ENCODE results near the gene NUMB.

The NUMB gene

GRCh38 chr14:73277376-73277775, 181.0 kb downstream of the NUMB start:
- Histone ChIP-seq H3K27ac (replicated peaks; ENCODE audit: low read length) (no peak overlapping the region), H3K4me2 (ENCODE audit: insufficient read depth, low read length, poor library complexity, severe bottlenecking) (no peak overlapping the region), H3K9ac (ENCODE audit: low read depth, low read length, poor library complexity) (no peak overlapping the region), H2BK120ac (ENCODE audit: low read depth, low read length) (no peak overlapping the region), H3K27me3 (ENCODE audit: control insufficient read depth in 3 of 3, insufficient read depth in 3 of 3, low read depth in 1 of 3, low read length in 3 of 3) (no peaks in the 10 kb centered on the region), H2AK5ac (ENCODE audit: low read depth, low read length) (no peak overlapping the region), H2AFZ (ENCODE audit: low read length) (no peak overlapping the region), H3K9me3 (replicated peaks in 1 of 2; ENCODE audit: control insufficient read depth in 2 of 2, insufficient read depth in 1 of 2, low read depth in 1 of 2, low read length in 2 of 2) (no peaks in the 10 kb centered on the region), H2BK15ac (ENCODE audit: low read length) (no peak overlapping the region), H2BK12ac (ENCODE audit: low read length) (no peak overlapping the region), H3K4me1 (ENCODE audit: control insufficient read depth in 2 of 2, insufficient read depth in 1 of 2, low read depth in 1 of 2, low read length in 2 of 2) (no peaks in the 10 kb centered on the region), H3K14ac (ENCODE audit: low read length) (no peak overlapping the region), H4K8ac (ENCODE audit: low read depth, low read length) (no peak overlapping the region), H3K36me3 (replicated peaks in 1 of 2; ENCODE audit: control insufficient read depth in 2 of 2, insufficient read depth in 2 of 2, low read length in 2 of 2) (peaks cover 30 to 74% of the 10 kb centered on the region in 2 donors), H3K23ac (ENCODE audit: low read depth, low read length, poor library complexity) (no peak overlapping the region), H3K79me1 (ENCODE audit: low read depth, low read length) (no peaks in the 10 kb centered on the region), H2BK5ac (ENCODE audit: low read length) (no peak overlapping the region), H3K4me3 (ENCODE audit: low read length in 2 of 2) (no peak overlapping the region), H3K4ac (ENCODE audit: low read length) (no peak overlapping the region), H3K18ac (ENCODE audit: low read length) (no peak overlapping the region), H4K91ac (ENCODE audit: low read depth, low read length, poor library complexity) (no peak overlapping the region)
- DNase-seq (ENCODE audit: low spot score), result no peak
- no CpG with 5 or more reads among the region's 2 CpGs for WGBS, 2 donors (ENCODE audit: extremely low coverage in 2 of 2, insufficient read length in 2 of 2, insufficient replicate concordance in 1 of 2)

- no peak overlapping the region for H3K14ac ChIP-seq (ENCODE audit: low read length)
- no peak overlapping the region for H3K4me2 ChIP-seq (ENCODE audit: insufficient read depth, low read length, poor library complexity, severe bottlenecking)
- H3K27ac ChIP-seq (replicated peaks; ENCODE audit: low read length), result no peak overlapping the region
- H2BK12ac ChIP-seq (ENCODE audit: low read length), result no peak overlapping the region
- no peak overlapping the region for H3K23ac ChIP-seq (ENCODE audit: low read depth, low read length, poor library complexity)
- no peaks in the 10 kb centered on the region for H3K27me3 ChIP-seq (ENCODE audit: control insufficient read depth in 3 of 3, insufficient read depth in 3 of 3, low read depth in 1 of 3, low read length in 3 of 3)
- no peak overlapping the region for H2AFZ ChIP-seq (ENCODE audit: low read length)
- peak overlapping the region; percentile 36 for H3K9ac ChIP-seq (ENCODE audit: low read depth, low read length, poor library complexity)
- H4K8ac ChIP-seq (ENCODE audit: low read depth, low read length), result no peak overlapping the region
- no peak overlapping the region for H2BK15ac ChIP-seq (ENCODE audit: low read length)
- H2BK120ac ChIP-seq (ENCODE audit: low read depth, low read length), result no peak overlapping the region
- H3K4ac ChIP-seq (ENCODE audit: low read length), result no peak overlapping the region
- H3K4me1 ChIP-seq (ENCODE audit: control insufficient read depth in 2 of 2, insufficient read depth in 1 of 2, low read depth in 1 of 2, low read length in 2 of 2), result no peaks in the 10 kb centered on the region
- no peaks in the 10 kb centered on the region for H3K9me3 ChIP-seq (replicated peaks in 1 of 2; ENCODE audit: control insufficient read depth in 2 of 2, insufficient read depth in 1 of 2, low read depth in 1 of 2, low read length in 2 of 2)
- no peak overlapping the region for H2BK5ac ChIP-seq (ENCODE audit: low read length)
- H3K36me3 ChIP-seq (replicated peaks in 1 of 2; ENCODE audit: control insufficient read depth in 2 of 2, insufficient read depth in 2 of 2, low read length in 2 of 2), result peaks cover 25 to 69% of the 10 kb centered on the region in 2 donors
- no peak overlapping the region for H4K91ac ChIP-seq (ENCODE audit: low read depth, low read length, poor library complexity)
- no peaks in the 10 kb centered on the region for H3K79me1 ChIP-seq (ENCODE audit: low read depth, low read length)
- peak overlapping the region in 1 of 2 donors; percentile 36 for H3K4me3 ChIP-seq (ENCODE audit: low read length in 2 of 2)
- DNase-seq (ENCODE audit: low spot score), result no peak
- peak overlapping the region; percentile 21 for H3K18ac ChIP-seq (ENCODE audit: low read length)
- no peak overlapping the region for H2AK5ac ChIP-seq (ENCODE audit: low read depth, low read length)
- WGBS, 2 donors (ENCODE audit: extremely low coverage in 2 of 2, insufficient read length in 2 of 2, insufficient replicate concordance in 1 of 2), result no CpG with 5 or more reads among the region's 7 CpGs
These were observed 181.5 kb downstream of the NUMB start for GRCh38 chr14:73276836-73277235.

- Histone ChIP-seq H3K4me3 (ENCODE audit: low read length in 2 of 2) (no peak overlapping the region), H3K4ac (ENCODE audit: low read length) (no peak overlapping the region), H3K27ac (replicated peaks; ENCODE audit: low read length) (no peak overlapping the region), H3K79me1 (ENCODE audit: low read depth, low read length) (no peaks in the 10 kb centered on the region), H2BK5ac (ENCODE audit: low read length) (no peak overlapping the region), H2AK5ac (ENCODE audit: low read depth, low read length) (no peak overlapping the region), H3K14ac (ENCODE audit: low read length) (no peak overlapping the region), H4K8ac (ENCODE audit: low read depth, low read length) (no peak overlapping the region), H3K9ac (ENCODE audit: low read depth, low read length, poor library complexity) (no peak overlapping the region), H3K9me3 (replicated peaks in 1 of 2; ENCODE audit: control insufficient read depth in 2 of 2, insufficient read depth in 1 of 2, low read depth in 1 of 2, low read length in 2 of 2) (no peaks in the 10 kb centered on the region), H2BK15ac (ENCODE audit: low read length) (no peak overlapping the region), H3K4me2 (ENCODE audit: insufficient read depth, low read length, poor library complexity, severe bottlenecking) (no peak overlapping the region), H3K23ac (ENCODE audit: low read depth, low read length, poor library complexity) (no peak overlapping the region), H3K36me3 (replicated peaks in 1 of 2; ENCODE audit: control insufficient read depth in 2 of 2, insufficient read depth in 2 of 2, low read length in 2 of 2) (peaks cover 22 to 47% of the 10 kb centered on the region in 2 donors), H2BK12ac (ENCODE audit: low read length) (no peak overlapping the region), H4K91ac (ENCODE audit: low read depth, low read length, poor library complexity) (no peak overlapping the region), H2BK120ac (ENCODE audit: low read depth, low read length) (no peak overlapping the region), H2AFZ (ENCODE audit: low read length) (no peak overlapping the region), H3K27me3 (ENCODE audit: control insufficient read depth in 3 of 3, insufficient read depth in 3 of 3, low read depth in 1 of 3, low read length in 3 of 3) (no peaks in the 10 kb centered on the region), H3K18ac (ENCODE audit: low read length) (no peak overlapping the region), H3K4me1 (ENCODE audit: control insufficient read depth in 2 of 2, insufficient read depth in 1 of 2, low read depth in 1 of 2, low read length in 2 of 2) (no peaks in the 10 kb centered on the region)
- WGBS, 2 donors (ENCODE audit: extremely low coverage in 2 of 2, insufficient read length in 2 of 2, insufficient replicate concordance in 1 of 2), result no CpG with 5 or more reads among the region's 4 CpGs
- no peak for DNase-seq (ENCODE audit: low spot score)
These were observed 184.5 kb downstream of the NUMB start for GRCh38 chr14:73273799-73274198.

GRCh38 chr14:73272393-73272792, 186.0 kb downstream of the NUMB start:
- Histone ChIP-seq H2BK12ac (ENCODE audit: low read length) (no peak overlapping the region), H3K27ac (replicated peaks; ENCODE audit: low read length) (no peak overlapping the region), H3K23ac (ENCODE audit: low read depth, low read length, poor library complexity) (no peak overlapping the region), H3K4me2 (ENCODE audit: insufficient read depth, low read length, poor library complexity, severe bottlenecking) (no peak overlapping the region), H3K4me1 (ENCODE audit: control insufficient read depth in 2 of 2, insufficient read depth in 1 of 2, low read depth in 1 of 2, low read length in 2 of 2) (no peaks in the 10 kb centered on the region), H3K79me1 (ENCODE audit: low read depth, low read length) (no peaks in the 10 kb centered on the region), H4K8ac (ENCODE audit: low read depth, low read length) (no peak overlapping the region), H2BK120ac (ENCODE audit: low read depth, low read length) (no peak overlapping the region), H2BK15ac (ENCODE audit: low read length) (no peak overlapping the region), H3K27me3 (ENCODE audit: control insufficient read depth in 3 of 3, insufficient read depth in 3 of 3, low read depth in 1 of 3, low read length in 3 of 3) (no peaks in the 10 kb centered on the region), H3K9me3 (replicated peaks in 1 of 2; ENCODE audit: control insufficient read depth in 2 of 2, insufficient read depth in 1 of 2, low read depth in 1 of 2, low read length in 2 of 2) (no peaks in the 10 kb centered on the region), H3K36me3 (replicated peaks in 1 of 2; ENCODE audit: control insufficient read depth in 2 of 2, insufficient read depth in 2 of 2, low read length in 2 of 2) (peaks cover 32 to 44% of the 10 kb centered on the region in 2 donors), H3K4ac (ENCODE audit: low read length) (no peak overlapping the region), H3K4me3 (ENCODE audit: low read length in 2 of 2) (no peak overlapping the region), H3K9ac (ENCODE audit: low read depth, low read length, poor library complexity) (no peak overlapping the region), H3K14ac (ENCODE audit: low read length) (no peak overlapping the region), H4K91ac (ENCODE audit: low read depth, low read length, poor library complexity) (no peak overlapping the region), H2AK5ac (ENCODE audit: low read depth, low read length) (no peak overlapping the region), H2AFZ (ENCODE audit: low read length) (no peak overlapping the region), H3K18ac (ENCODE audit: low read length) (no peak overlapping the region), H2BK5ac (ENCODE audit: low read length) (no peak overlapping the region)
- WGBS, 2 donors (ENCODE audit: extremely low coverage in 2 of 2, insufficient read length in 2 of 2, insufficient replicate concordance in 1 of 2), result no CpG with 5 or more reads among the region's 6 CpGs
- DNase-seq (ENCODE audit: low spot score), result no peak

Measured in neuronal stem cell (in vitro differentiated cells).